Osteocyte (in vitro differentiated cells): ENCODE measurements around the gene ATP13A5. TPM values are rescaled to one million over a fixed set of nuclear protein-coding genes. Genes with fewer than 3 reads are reported as not detected.

ENCODE experiments used
- DNase-seq: peaks from one replicate; pipeline ENCODE4 v3.0.0; 2021; ENCODE audit warnings: mixed read lengths; ENCODE audit not compliant: unreplicated experiment; ENCODE audit errors: extremely low spot score
- H3K27ac Mint-ChIP-seq: one replicate; pipeline ENCODE4 v1.8.0; 2021; ENCODE audit warnings: mild to moderate bottlenecking, mixed read lengths; ENCODE audit not compliant: unreplicated experiment
- H3K27me3 Mint-ChIP-seq: one replicate; pipeline ENCODE4 v1.8.0; 2021; ENCODE audit warnings: mixed read lengths; ENCODE audit not compliant: unreplicated experiment
- H3K36me3 Mint-ChIP-seq: one replicate; pipeline ENCODE4 v1.8.0; 2021; ENCODE audit warnings: mixed read lengths; ENCODE audit not compliant: unreplicated experiment
- H3K4me1 Mint-ChIP-seq: one replicate; pipeline ENCODE4 v1.8.0; 2021; ENCODE audit warnings: mixed read lengths; ENCODE audit not compliant: unreplicated experiment
- H3K4me3 Mint-ChIP-seq: one replicate; pipeline ENCODE4 v1.8.0; 2021; ENCODE audit warnings: mild to moderate bottlenecking, moderate library complexity, mixed read lengths; ENCODE audit not compliant: unreplicated experiment
- H3K9me3 Mint-ChIP-seq: one replicate; pipeline ENCODE4 v1.8.0; 2021; ENCODE audit warnings: mixed read lengths; ENCODE audit not compliant: unreplicated experiment
- CTCF ChIP-seq: fragments of 200-600 bp; sonication (generic); IDR thresholded peaks from 2 replicates; pipeline ENCODE4 v1.5.0; 2021; ENCODE audit warnings: antibody characterized with exemption, mild to moderate bottlenecking, moderate library complexity
- total RNA-seq: library from RNA; stranded (reverse); gene quantifications from 2 replicates; pipeline ENCODE4 v1.2.1, GENCODE V29; 2021

The ATP13A5 gene
- total RNA-seq, 1 donor from 2014 or later, result not detected

GRCh38 chr3:193250492-193250891 lies 128.1 kb downstream of the ATP13A5 start:
- no peaks in the 10 kb centered on the region for H3K27me3 Mint-ChIP-seq
- no peaks in the 10 kb centered on the region for H3K4me1 Mint-ChIP-seq
- peaks cover 32% of the 10 kb centered on the region for H3K9me3 Mint-ChIP-seq
- DNase-seq, result no peak
- TF ChIP-seq CTCF, result no peak
- no peak overlapping the region for H3K27ac Mint-ChIP-seq
- H3K4me3 Mint-ChIP-seq, result no peak overlapping the region
- no peaks in the 10 kb centered on the region for H3K36me3 Mint-ChIP-seq

- Mint-ChIP-seq H3K27ac (no peak overlapping the region), H3K27me3 (no peaks in the 10 kb centered on the region), H3K9me3 (peaks cover 32% of the 10 kb centered on the region), H3K36me3 (no peaks in the 10 kb centered on the region), H3K4me1 (no peaks in the 10 kb centered on the region), H3K4me3 (no peak overlapping the region)
- no peak for DNase-seq
- TF ChIP-seq CTCF, result no peak
Observed at GRCh38 chr3:193248848-193249468, 129.6 kb downstream of the ATP13A5 start.

GRCh38 chr3:193243571-193243970 lies 135.0 kb downstream of the ATP13A5 start:
- Mint-ChIP-seq H3K4me3 (no peak overlapping the region), H3K4me1 (peaks cover 5% of the 10 kb centered on the region), H3K36me3 (no peaks in the 10 kb centered on the region), H3K9me3 (peaks cover 18% of the 10 kb centered on the region), H3K27ac (no peak overlapping the region), H3K27me3 (peaks cover 15% of the 10 kb centered on the region)
- no peak for DNase-seq
- TF ChIP-seq CTCF, result no peak

DNA sequence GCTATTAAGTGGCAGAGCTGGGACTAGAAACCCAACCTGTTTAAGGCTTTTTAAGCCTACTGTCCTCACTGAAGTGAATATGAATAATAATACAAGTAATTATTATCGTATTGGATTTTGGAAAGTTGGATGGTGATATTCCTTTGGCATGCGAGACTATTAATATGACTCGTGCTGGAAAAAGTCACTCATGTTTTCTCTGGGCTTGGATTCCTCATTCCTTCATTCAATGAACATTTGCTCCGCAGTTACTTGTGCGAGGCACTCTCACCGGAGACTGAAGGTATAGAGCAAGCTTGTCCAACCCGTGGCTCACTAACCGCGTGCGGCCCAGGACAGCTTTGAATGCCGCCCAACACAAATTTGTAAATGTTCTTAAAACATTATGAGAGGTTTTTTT lies 136.8 kb downstream of the ATP13A5 start:
- Mint-ChIP-seq H3K27ac (no peak overlapping the region), H3K4me1 (peaks cover 5% of the 10 kb centered on the region)

More for the DNA sequence above, 136.8 kb downstream of the ATP13A5 start:
- TF ChIP-seq CTCF, result no peak
- peak overlapping the region; percentile 71 for H3K4me3 Mint-ChIP-seq
- no peak for DNase-seq
- no peaks in the 10 kb centered on the region for H3K36me3 Mint-ChIP-seq
- H3K9me3 Mint-ChIP-seq, result peaks cover 2% of the 10 kb centered on the region
- H3K27me3 Mint-ChIP-seq, result peaks cover 15% of the 10 kb centered on the region
